Measurements from ENCODE around the gene MCEMP1.

GRCh38 chr19:7670790-7671189 lies 6.1 kb upstream of the MCEMP1 start:
- TF ChIP-seq CTCF (IDR thresholded peaks at IDR 0.05) (no peak), POLR2A (IDR thresholded peaks at IDR 0.05) (no peak)

All from esophagus squamous epithelium (tissue), 4 donors.